NCI-H2081 treated with DMSO at 0.1 percent for 48 hours (cell line): Measurements from ENCODE around the gene GPC1.

Experiments used
- DNase-seq: peaks from one replicate; lab custom pipeline; 2025; lab: John Stamatoyannopoulos, UW

GPC1 gene

GRCh38 chr2:240513549-240514287, 78.3 kb downstream of the GPC1 start:
- no peak for DNase-seq

- DNase-seq, result no peak
These were observed 79.2 kb downstream of the GPC1 start for GRCh38 chr2:240514631-240515030.

GRCh38 chr2:240517342-240517741, 81.9 kb downstream of the GPC1 start:
- no peak for DNase-seq
